Measurements from ENCODE around the gene SCD.
"Not testable (repeated sequence)": the region's sequence is repeated elsewhere in the genome, so short reads cannot be mapped to it uniquely, and the experiment has no call there.

The SCD gene

GRCh38 chr10:100362570-100363496 is 15.8 kb downstream of the SCD start:
- no peak for DNase-seq

- DNase-seq = no peak
Measured at GRCh38 chr10:100364175-100364574, 17.1 kb downstream of the SCD start.

GRCh38 chr10:100364735-100365391 is 17.8 kb downstream of the SCD start:
- peak; percentile 27 for DNase-seq

- no peak for DNase-seq
Measured at GRCh38 chr10:100368721-100369120, 21.7 kb downstream of the SCD start.

GRCh38 chr10:100370714-100371481 is 23.9 kb downstream of the SCD start:
- no peak for DNase-seq

- DNase-seq = no peak
Measured at GRCh38 chr10:100371482-100372027, 24.5 kb downstream of the SCD start.

- DNase-seq = no peak
Measured at GRCh38 chr10:100372415-100373297, 25.6 kb downstream of the SCD start.

- DNase-seq = peak; percentile 61
Measured at GRCh38 chr10:100373298-100374199, 26.5 kb downstream of the SCD start.

GRCh38 chr10:100374200-100374655 is 27.2 kb downstream of the SCD start:
- no peak for DNase-seq

- not testable (repeated sequence) for DNase-seq
Measured at GRCh38 chr10:100374677-100375353, 27.8 kb downstream of the SCD start.

- DNase-seq = not testable (repeated sequence)
Measured at GRCh38 chr10:100376656-100377055, 29.6 kb downstream of the SCD start.

- no peak for DNase-seq
Measured at GRCh38 chr10:100377830-100378229, 30.8 kb downstream of the SCD start.

- no peak for DNase-seq
Measured at GRCh38 chr10:100380400-100380799, 33.4 kb downstream of the SCD start.

GRCh38 chr10:100382553-100382952 is 35.5 kb downstream of the SCD start:
- no peak for DNase-seq

- no peak for DNase-seq
Measured at GRCh38 chr10:100383251-100383650, 36.2 kb downstream of the SCD start.

- DNase-seq = no peak
Measured at GRCh38 chr10:100391163-100392002, 44.4 kb downstream of the SCD start.

- DNase-seq = no peak
Measured at GRCh38 chr10:100392686-100393003, 45.6 kb downstream of the SCD start.

GRCh38 chr10:100395626-100396025 is 48.6 kb downstream of the SCD start:
- DNase-seq = no peak

GRCh38 chr10:100396605-100397004 is 49.6 kb downstream of the SCD start:
- DNase-seq = no peak

Data from NCI-H2029 treated with DMSO at 0.1 percent for 48 hours (cell line).